DND-41 (cell line): ENCODE results near the gene DACT3.
A peak's percentile ranks its signal among the peaks of the same experiment; 100 is the strongest.

Experiments
- ATAC-seq: fragments of 200-7000 bp; cut with Tn5 transposase; 3 replicates; pipeline ENCODE4 v1.9.1; 2021; ENCODE audit warnings: low read depth; ENCODE audit not compliant: insufficient read depth
- DNase-seq: peaks from one replicate; pipeline ENCODE4 v3.0.0-alpha.2; 2020
- H2AFZ ChIP-seq: 2 replicates; pipeline ENCODE4 v1.6.0; 2012; ENCODE audit warnings: low read depth, low read length
- H3K27ac ChIP-seq: 2 replicates; pipeline ENCODE4 v1.5.1; 2012; ENCODE audit warnings: low read length, inconsistent platforms
- H3K27me3 ChIP-seq: fragments of 200-600 bp; sonication (generic); 2 replicates; pipeline ENCODE4 v1.6.0; 2012; ENCODE audit warnings: low read length, mild to moderate bottlenecking, inconsistent platforms; ENCODE audit not compliant: insufficient read depth, poor library complexity
- H3K36me3 ChIP-seq: 2 replicates; pipeline ENCODE4 v1.5.1; 2012; ENCODE audit warnings: low read length, inconsistent platforms; ENCODE audit not compliant: insufficient read depth
- H3K4me1 ChIP-seq: 2 replicates; pipeline ENCODE4 v1.5.1; 2012; ENCODE audit warnings: mild to moderate bottlenecking, low read length; ENCODE audit not compliant: insufficient read depth
- H3K4me2 ChIP-seq: 2 replicates; pipeline ENCODE4 v1.6.0; 2012; ENCODE audit warnings: mild to moderate bottlenecking, moderate library complexity, low read length, inconsistent platforms; ENCODE audit not compliant: insufficient read depth
- H3K4me3 ChIP-seq, 2 experiments: fragments of 200-600 bp in 1 of 2; shearing (Covaris generic) in 1 of 2; 2 replicates each; pipeline ENCODE4 v1.5.1; 2012 to 2016; ENCODE audit warnings: inconsistent platforms in 2 of 2, low read length in 2 of 2, mild to moderate bottlenecking in 2 of 2, low read depth in 1 of 2, moderate library complexity in 1 of 2
- H3K79me2 ChIP-seq: 2 replicates; pipeline ENCODE4 v1.6.0; 2012; ENCODE audit warnings: low read length, inconsistent platforms; ENCODE audit not compliant: insufficient read depth
- H3K9ac ChIP-seq: 2 replicates; pipeline ENCODE4 v1.6.0; 2012; ENCODE audit warnings: low read depth, mild to moderate bottlenecking, inconsistent platforms, low read length, moderate library complexity
- H3K9me3 ChIP-seq: 2 replicates; pipeline ENCODE4 v1.5.1; 2012; ENCODE audit warnings: low read length, moderate library complexity, mild to moderate bottlenecking, inconsistent platforms; ENCODE audit not compliant: insufficient read depth, severe bottlenecking
- H4K20me1 ChIP-seq: 2 replicates; pipeline ENCODE4 v1.6.0; 2012; ENCODE audit warnings: low read length; ENCODE audit not compliant: insufficient read depth
- EZH2 ChIP-seq: IDR thresholded peaks from 3 replicates; pipeline ENCODE4 v1.6.1; 2012; ENCODE audit warnings: borderline replicate concordance, low read depth, mild to moderate bottlenecking, moderate library complexity, low read length, inconsistent platforms; ENCODE audit not compliant: severe bottlenecking
- TF ChIP-seq, protein P1 (sequence below): IDR thresholded peaks from 2 replicates; pipeline ENCODE4 v1.5.1; 2012; ENCODE audit warnings: borderline replicate concordance, low read length, moderate library complexity, mild to moderate bottlenecking; ENCODE audit not compliant: poor library complexity, severe bottlenecking; ENCODE audit errors: extremely low read depth

The DACT3 gene

DNA sequence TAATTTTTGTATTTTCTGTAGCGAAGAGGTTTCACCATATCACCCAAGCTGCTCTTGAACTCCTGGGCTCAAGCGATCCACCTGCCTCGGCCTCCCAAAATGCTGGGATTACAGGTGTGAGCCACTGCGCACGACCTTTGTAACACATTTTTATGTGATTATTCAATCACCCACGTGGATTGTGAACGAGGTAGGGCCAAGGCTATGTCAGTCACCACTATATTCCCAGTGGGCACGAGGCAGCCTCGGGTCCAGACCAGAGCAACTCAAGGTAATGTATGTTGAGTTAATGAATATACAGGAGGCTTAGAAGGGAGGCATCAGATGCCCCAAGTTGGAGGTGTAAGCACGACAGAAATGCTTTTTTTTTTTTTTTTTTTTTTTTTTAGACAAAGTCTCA lies 45.0 kb downstream of the DACT3 start:
- Histone ChIP-seq H3K27ac (0 out of 2 replicates have a peak overlapping the region, but pooled peaks have one; percentile 3), H3K4me3 (no peak overlapping the region), H3K79me2 (no peaks in the 10 kb centered on the region), H3K36me3 (no peaks in the 10 kb centered on the region), H2AFZ (no peak overlapping the region), H3K4me2 (peak overlapping the region; percentile 6; the same call in 1 of the 2 replicates), H3K4me1 (peaks cover 50% of the 10 kb centered on the region), H4K20me1 (no peaks in the 10 kb centered on the region; the same call in 1 of the 2 replicates), H3K27me3 (no peaks in the 10 kb centered on the region), H3K9ac (no peak overlapping the region), H3K9me3 (no peaks in the 10 kb centered on the region)
- TF ChIP-seq EZH2, result no peak
- TF ChIP-seq, protein P1, sequence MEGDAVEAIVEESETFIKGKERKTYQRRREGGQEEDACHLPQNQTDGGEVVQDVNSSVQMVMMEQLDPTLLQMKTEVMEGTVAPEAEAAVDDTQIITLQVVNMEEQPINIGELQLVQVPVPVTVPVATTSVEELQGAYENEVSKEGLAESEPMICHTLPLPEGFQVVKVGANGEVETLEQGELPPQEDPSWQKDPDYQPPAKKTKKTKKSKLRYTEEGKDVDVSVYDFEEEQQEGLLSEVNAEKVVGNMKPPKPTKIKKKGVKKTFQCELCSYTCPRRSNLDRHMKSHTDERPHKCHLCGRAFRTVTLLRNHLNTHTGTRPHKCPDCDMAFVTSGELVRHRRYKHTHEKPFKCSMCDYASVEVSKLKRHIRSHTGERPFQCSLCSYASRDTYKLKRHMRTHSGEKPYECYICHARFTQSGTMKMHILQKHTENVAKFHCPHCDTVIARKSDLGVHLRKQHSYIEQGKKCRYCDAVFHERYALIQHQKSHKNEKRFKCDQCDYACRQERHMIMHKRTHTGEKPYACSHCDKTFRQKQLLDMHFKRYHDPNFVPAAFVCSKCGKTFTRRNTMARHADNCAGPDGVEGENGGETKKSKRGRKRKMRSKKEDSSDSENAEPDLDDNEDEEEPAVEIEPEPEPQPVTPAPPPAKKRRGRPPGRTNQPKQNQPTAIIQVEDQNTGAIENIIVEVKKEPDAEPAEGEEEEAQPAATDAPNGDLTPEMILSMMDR, result no peak
- no peak for ATAC-seq
- DNase-seq, result no peak

DNA sequence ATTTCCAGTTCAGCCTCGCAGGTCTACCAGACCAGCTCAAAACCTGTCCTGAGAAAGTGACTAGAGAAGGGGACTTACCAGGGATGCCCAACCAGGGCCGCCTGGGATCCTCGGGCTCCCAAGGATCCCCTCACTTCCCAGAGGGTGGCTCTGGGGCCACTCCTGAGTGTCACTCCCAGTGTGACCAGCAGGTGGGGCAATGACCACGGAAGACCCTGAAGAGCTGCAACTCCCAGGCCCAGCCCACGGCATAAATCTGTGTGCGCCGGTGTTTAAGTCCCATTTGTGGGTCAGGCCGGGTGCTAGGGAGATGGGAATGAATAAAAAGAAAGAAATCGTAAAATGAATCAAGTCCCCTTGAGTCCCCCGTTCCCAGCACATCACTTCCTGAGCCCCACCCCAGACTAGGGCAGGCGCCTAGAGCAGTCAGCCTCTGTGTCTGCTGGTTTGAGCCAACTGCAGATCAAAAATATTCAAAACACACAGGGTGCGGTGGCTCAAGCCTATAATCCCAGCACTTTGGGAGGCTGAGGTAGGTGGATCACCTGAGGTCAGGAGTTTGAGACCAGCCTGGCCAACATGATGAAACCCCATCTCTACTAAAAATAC lies 46.8 kb downstream of the DACT3 start:
- Histone ChIP-seq H4K20me1 (peaks cover 9% of the 10 kb centered on the region), H3K36me3 (peaks cover 14% of the 10 kb centered on the region), H3K9me3 (no peaks in the 10 kb centered on the region), H3K79me2 (no peaks in the 10 kb centered on the region), H3K4me3 (no peak overlapping the region), H3K9ac (no peak overlapping the region), H3K27ac (no peak overlapping the region), H2AFZ (no peak overlapping the region), H3K27me3 (no peaks in the 10 kb centered on the region), H3K4me1 (peaks cover 46% of the 10 kb centered on the region), H3K4me2 (no peak overlapping the region)
- no peak for TF ChIP-seq EZH2
- TF ChIP-seq, protein P1, result peak; percentile 89
- DNase-seq, result peak; percentile 79
- peak; percentile 64 for ATAC-seq

DNA sequence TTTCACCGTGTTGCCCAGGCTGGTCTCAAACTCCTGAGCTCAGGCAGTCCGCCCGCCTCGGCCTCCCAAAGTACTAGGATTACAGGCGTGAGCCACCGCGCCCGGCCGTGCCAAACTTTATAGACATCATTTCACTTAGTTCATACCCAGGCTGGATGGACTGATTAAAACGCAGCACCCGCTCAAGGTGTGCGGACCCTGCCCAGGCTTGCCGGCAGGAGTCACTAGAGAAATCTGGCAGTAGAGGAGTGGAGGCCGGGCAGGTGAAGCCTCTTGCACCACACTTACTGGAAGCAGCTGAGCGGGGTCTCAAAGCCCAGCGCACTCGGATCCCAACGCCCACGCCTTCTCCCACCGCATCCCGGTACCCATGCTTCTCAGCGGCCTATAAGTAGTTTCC lies 47.5 kb downstream of the DACT3 start:
- H3K36me3 ChIP-seq, result peaks cover 21% of the 10 kb centered on the region
- H3K4me1 ChIP-seq, result peaks cover 48% of the 10 kb centered on the region
- no peak for TF ChIP-seq EZH2
- no peaks in the 10 kb centered on the region for H3K79me2 ChIP-seq
- no peaks in the 10 kb centered on the region for H3K9me3 ChIP-seq
- H3K9ac ChIP-seq, result no peak overlapping the region
- no peak overlapping the region for H3K4me3 ChIP-seq
- no peaks in the 10 kb centered on the region for H3K27me3 ChIP-seq
- no peak overlapping the region for H3K27ac ChIP-seq
- ATAC-seq, result no peak
- no peak overlapping the region for H2AFZ ChIP-seq
- H3K4me2 ChIP-seq, result no peak overlapping the region
- DNase-seq, result no peak
- peaks cover 16% of the 10 kb centered on the region for H4K20me1 ChIP-seq

DNA sequence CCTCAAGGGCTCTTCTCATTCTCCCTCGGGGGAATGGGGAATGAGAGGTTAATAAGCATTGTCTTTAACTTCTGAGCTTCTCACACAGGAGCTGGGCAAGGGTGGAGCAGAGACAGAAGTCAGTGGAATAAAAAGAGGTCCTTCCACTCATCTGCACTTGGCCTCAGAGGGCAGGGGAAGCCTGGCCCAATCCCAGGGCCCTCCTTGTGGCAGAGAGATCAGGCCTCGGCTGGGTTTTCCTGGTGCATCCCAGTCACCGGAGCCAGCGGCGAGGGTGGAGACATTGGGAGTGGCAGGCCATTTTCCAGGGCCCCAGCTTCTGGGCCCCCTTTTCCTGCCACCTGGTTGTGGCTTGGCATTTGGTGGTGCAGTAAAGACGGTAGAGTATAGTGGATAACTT lies 49.2 kb downstream of the DACT3 start:
- H3K4me1 ChIP-seq, result peaks cover 41% of the 10 kb centered on the region
- no peak overlapping the region for H3K4me3 ChIP-seq
- no peak overlapping the region for H3K4me2 ChIP-seq
- H3K79me2 ChIP-seq, result peaks cover 3% of the 10 kb centered on the region; the same call in 1 of the 2 replicates
- H3K9me3 ChIP-seq, result no peaks in the 10 kb centered on the region
- ATAC-seq (peak; percentile 13), DNase-seq (no peak)
- H3K9ac ChIP-seq, result no peak overlapping the region
- H4K20me1 ChIP-seq, result peaks cover 34% of the 10 kb centered on the region
- H3K27ac ChIP-seq, result peak overlapping the region; percentile 22
- no peaks in the 10 kb centered on the region for H3K27me3 ChIP-seq
- TF ChIP-seq, protein P1, result no peak
- no peak for TF ChIP-seq EZH2
- H3K36me3 ChIP-seq, result peaks cover 39% of the 10 kb centered on the region
- no peak overlapping the region for H2AFZ ChIP-seq
